ENCODE results near the gene DOCK1.

Gene DOCK1

GRCh38 chr10:127200646-127201045 is 295.4 kb downstream of the DOCK1 start:
- TF ChIP-seq, protein P1, sequence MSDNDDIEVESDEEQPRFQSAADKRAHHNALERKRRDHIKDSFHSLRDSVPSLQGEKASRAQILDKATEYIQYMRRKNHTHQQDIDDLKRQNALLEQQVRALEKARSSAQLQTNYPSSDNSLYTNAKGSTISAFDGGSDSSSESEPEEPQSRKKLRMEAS (IDR thresholded peaks at IDR 0.05; ENCODE audit: low read depth, low read length) = no peak
- TF ChIP-seq POLR2A (IDR thresholded peaks at IDR 0.05; ENCODE audit: extremely low read depth, insufficient read length) (no peak), MYC (IDR thresholded peaks at IDR 0.05; ENCODE audit: low read depth, low read length) (no peak)
- TF ChIP-seq, protein P2, sequence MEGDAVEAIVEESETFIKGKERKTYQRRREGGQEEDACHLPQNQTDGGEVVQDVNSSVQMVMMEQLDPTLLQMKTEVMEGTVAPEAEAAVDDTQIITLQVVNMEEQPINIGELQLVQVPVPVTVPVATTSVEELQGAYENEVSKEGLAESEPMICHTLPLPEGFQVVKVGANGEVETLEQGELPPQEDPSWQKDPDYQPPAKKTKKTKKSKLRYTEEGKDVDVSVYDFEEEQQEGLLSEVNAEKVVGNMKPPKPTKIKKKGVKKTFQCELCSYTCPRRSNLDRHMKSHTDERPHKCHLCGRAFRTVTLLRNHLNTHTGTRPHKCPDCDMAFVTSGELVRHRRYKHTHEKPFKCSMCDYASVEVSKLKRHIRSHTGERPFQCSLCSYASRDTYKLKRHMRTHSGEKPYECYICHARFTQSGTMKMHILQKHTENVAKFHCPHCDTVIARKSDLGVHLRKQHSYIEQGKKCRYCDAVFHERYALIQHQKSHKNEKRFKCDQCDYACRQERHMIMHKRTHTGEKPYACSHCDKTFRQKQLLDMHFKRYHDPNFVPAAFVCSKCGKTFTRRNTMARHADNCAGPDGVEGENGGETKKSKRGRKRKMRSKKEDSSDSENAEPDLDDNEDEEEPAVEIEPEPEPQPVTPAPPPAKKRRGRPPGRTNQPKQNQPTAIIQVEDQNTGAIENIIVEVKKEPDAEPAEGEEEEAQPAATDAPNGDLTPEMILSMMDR (IDR thresholded peaks at IDR 0.05; ENCODE audit: low read depth, low read length) = no peak
- no peak for DNase-seq (ENCODE audit: low read depth)

GRCh38 chr10:127203067-127203466 is 297.8 kb downstream of the DOCK1 start:
- TF ChIP-seq MYC (IDR thresholded peaks at IDR 0.05; ENCODE audit: low read depth, low read length) (no peak), POLR2A (IDR thresholded peaks at IDR 0.05; ENCODE audit: extremely low read depth, insufficient read length) (no peak)
- TF ChIP-seq, protein P1 (IDR thresholded peaks at IDR 0.05; ENCODE audit: low read depth, low read length) = no peak
- TF ChIP-seq, protein P2 (IDR thresholded peaks at IDR 0.05; ENCODE audit: low read depth, low read length) = no peak
- DNase-seq (ENCODE audit: low read depth) = no peak
- H3K4me3 ChIP-seq (ENCODE audit: low read depth, low read length) = no peak overlapping the region

More at GRCh38 chr10:127200646-127201045, 295.4 kb downstream of the DOCK1 start:
- H3K4me3 ChIP-seq (ENCODE audit: low read depth, low read length) = no peak overlapping the region

DNA sequence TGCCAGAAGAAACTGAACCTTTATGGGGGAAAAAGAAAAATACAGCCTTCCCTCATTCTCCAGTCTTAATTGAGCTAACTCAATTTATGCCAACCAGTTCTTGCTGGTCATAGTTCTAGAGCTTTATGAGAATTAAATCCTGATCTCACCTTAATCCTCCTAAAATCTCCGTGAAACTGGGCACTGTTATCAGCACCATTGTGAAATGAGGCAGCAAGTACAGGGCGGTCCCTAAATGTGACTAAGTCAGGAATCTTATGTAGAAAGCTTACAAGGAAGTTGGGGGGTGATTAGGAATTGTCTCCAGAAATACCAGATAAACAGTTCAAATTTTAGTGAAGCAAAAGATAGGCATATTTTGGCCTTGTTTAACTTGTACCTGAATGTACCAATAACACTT is 301.9 kb downstream of the DOCK1 start:
- no peak overlapping the region for H3K4me3 ChIP-seq (ENCODE audit: low read depth, low read length)
- no peak for TF ChIP-seq POLR2A (IDR thresholded peaks at IDR 0.05; ENCODE audit: extremely low read depth, insufficient read length)
- TF ChIP-seq, protein P2 (IDR thresholded peaks at IDR 0.05; ENCODE audit: low read depth, low read length) = no peak
- TF ChIP-seq, protein P1 (IDR thresholded peaks at IDR 0.05; ENCODE audit: low read depth, low read length) = no peak
- TF ChIP-seq MYC (IDR thresholded peaks at IDR 0.05; ENCODE audit: low read depth, low read length) = no peak
- no peak for DNase-seq (ENCODE audit: low read depth)

DNA sequence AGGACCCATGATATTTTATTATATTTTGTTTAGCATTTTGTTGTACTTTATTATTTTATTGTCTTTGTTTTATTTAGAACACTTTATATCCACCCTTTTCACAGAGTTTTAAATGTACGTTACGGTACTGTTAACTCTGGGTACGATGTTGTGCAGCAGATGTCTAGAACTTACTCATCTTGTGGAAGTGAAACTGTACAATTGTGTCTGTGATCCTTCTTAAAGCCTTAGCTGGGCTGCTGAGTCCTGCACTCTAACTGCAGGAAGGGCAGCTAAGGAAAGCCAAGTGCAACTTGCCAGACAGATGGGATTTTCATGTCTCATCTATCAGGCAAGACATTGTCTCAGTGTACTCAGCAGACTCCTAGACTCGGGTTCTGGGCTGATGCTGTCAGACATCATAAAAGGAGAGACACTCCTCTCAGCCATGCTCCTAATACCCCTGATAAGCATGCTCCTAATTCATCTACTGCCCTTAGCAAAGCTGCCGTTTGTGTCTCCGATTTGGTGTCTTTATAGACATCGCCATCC is 305.8 kb downstream of the DOCK1 start:
- no peak overlapping the region for H3K4me3 ChIP-seq (ENCODE audit: low read depth, low read length)
- TF ChIP-seq MYC (IDR thresholded peaks at IDR 0.05; ENCODE audit: low read depth, low read length) = no peak
- TF ChIP-seq, protein P2 (IDR thresholded peaks at IDR 0.05; ENCODE audit: low read depth, low read length) = no peak
- TF ChIP-seq POLR2A (IDR thresholded peaks at IDR 0.05; ENCODE audit: extremely low read depth, insufficient read length) = no peak
- TF ChIP-seq, protein P1 (IDR thresholded peaks at IDR 0.05; ENCODE audit: low read depth, low read length) = no peak
- DNase-seq (ENCODE audit: low read depth) = no peak

DNA sequence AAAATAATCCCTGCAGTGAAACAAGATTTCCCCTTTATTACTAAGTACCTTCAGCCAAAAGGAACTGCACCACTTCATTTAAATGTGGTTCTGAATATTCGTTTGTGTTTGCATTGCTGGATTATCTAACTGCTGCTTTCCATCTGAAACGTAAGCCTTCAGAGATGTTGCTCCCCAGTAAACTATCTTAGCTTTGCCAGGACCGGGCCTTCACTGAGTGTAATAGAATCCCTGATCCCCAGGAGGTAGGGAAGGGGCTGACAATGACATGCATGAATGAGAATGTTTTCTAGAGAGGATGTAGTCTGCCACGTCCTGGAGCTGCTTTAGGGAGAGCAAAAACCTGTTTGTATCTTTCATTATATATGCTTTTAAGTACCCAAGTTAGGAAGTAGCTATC is 310.6 kb downstream of the DOCK1 start:
- no peak overlapping the region for H3K4me3 ChIP-seq (ENCODE audit: low read depth, low read length)
- DNase-seq (ENCODE audit: low read depth) = no peak
- TF ChIP-seq POLR2A (IDR thresholded peaks at IDR 0.05; ENCODE audit: extremely low read depth, insufficient read length) (no peak), MYC (IDR thresholded peaks at IDR 0.05; ENCODE audit: low read depth, low read length) (no peak)
- TF ChIP-seq, protein P1 (IDR thresholded peaks at IDR 0.05; ENCODE audit: low read depth, low read length) = no peak
- TF ChIP-seq, protein P2 (IDR thresholded peaks at IDR 0.05; ENCODE audit: low read depth, low read length) = no peak

Measured in NB4 (cell line).